ENCODE data around the gene CPE.
"Not testable (repeated sequence)": the region's sequence is repeated elsewhere in the genome, so short reads cannot be mapped to it uniquely, and the experiment has no call there.

The CPE gene

GRCh38 chr4:165378745-165379677 lies at the start of gene CPE:
Gene CPE, plus strand, starts transcription at chr4:165379008. Its CDS starts 214 bp downstream, at chr4:165379222.
- DNase-seq (ENCODE audit: low spot score): no peak

GRCh38 chr4:165330071-165330470 lies 48.7 kb upstream of the CPE start:
- no peak for DNase-seq (ENCODE audit: low spot score)

GRCh38 chr4:165330666-165331065 lies 48.1 kb upstream of the CPE start:
- no peak for DNase-seq (ENCODE audit: low spot score)

- DNase-seq (ENCODE audit: low spot score): no peak
These were observed 47.4 kb upstream of the CPE start for GRCh38 chr4:165331359-165331758.

GRCh38 chr4:165331823-165332222 lies 47.0 kb upstream of the CPE start:
- no peak for DNase-seq (ENCODE audit: low spot score)

- no peak for DNase-seq (ENCODE audit: low spot score)
These were observed 46.3 kb upstream of the CPE start for GRCh38 chr4:165332502-165332901.

GRCh38 chr4:165335163-165335703 lies 43.6 kb upstream of the CPE start:
- no peak for DNase-seq (ENCODE audit: low spot score)

- DNase-seq (ENCODE audit: low spot score): no peak
These were observed 42.1 kb upstream of the CPE start for GRCh38 chr4:165336743-165337142.

GRCh38 chr4:165342340-165342739 lies 36.5 kb upstream of the CPE start:
- DNase-seq (ENCODE audit: low spot score): not testable (repeated sequence)

- DNase-seq (ENCODE audit: low spot score): peak; percentile 72
These were observed 35.2 kb upstream of the CPE start for GRCh38 chr4:165343353-165344191.

GRCh38 chr4:165345666-165346417 lies 33.0 kb upstream of the CPE start:
- DNase-seq (ENCODE audit: low spot score): no peak

- DNase-seq (ENCODE audit: low spot score): peak; percentile 29
These were observed 30.9 kb upstream of the CPE start for GRCh38 chr4:165347647-165348569.

- DNase-seq (ENCODE audit: low spot score): no peak
These were observed 27.3 kb upstream of the CPE start for GRCh38 chr4:165351359-165352130.

GRCh38 chr4:165355900-165356300 lies 22.9 kb upstream of the CPE start:
- DNase-seq (ENCODE audit: low spot score): peak; percentile 26

GRCh38 chr4:165359506-165359905 lies 19.3 kb upstream of the CPE start:
- no peak for DNase-seq (ENCODE audit: low spot score)

GRCh38 chr4:165360041-165360695 lies 18.6 kb upstream of the CPE start:
- DNase-seq (ENCODE audit: low spot score): no peak

GRCh38 chr4:165360985-165361670 lies 17.7 kb upstream of the CPE start:
- DNase-seq (ENCODE audit: low spot score): no peak

GRCh38 chr4:165361810-165362209 lies 17.0 kb upstream of the CPE start:
- DNase-seq (ENCODE audit: low spot score): no peak

All from hematopoietic multipotent progenitor cell treated with erythropoietin and hydrocortisone succinate and interleukin-3 and kit ligand, for 17 days (in vitro differentiated cells).